ENCODE measurements around the gene SERPINB5. TPM values are rescaled to one million over a fixed set of nuclear protein-coding genes. Genes with fewer than 3 reads are reported as not detected.
A peak's percentile ranks its signal among the peaks of the same experiment; 100 is the strongest.

The SERPINB5 gene
- total RNA-seq, 1 experiment from 2014 or later, result not detected

DNA sequence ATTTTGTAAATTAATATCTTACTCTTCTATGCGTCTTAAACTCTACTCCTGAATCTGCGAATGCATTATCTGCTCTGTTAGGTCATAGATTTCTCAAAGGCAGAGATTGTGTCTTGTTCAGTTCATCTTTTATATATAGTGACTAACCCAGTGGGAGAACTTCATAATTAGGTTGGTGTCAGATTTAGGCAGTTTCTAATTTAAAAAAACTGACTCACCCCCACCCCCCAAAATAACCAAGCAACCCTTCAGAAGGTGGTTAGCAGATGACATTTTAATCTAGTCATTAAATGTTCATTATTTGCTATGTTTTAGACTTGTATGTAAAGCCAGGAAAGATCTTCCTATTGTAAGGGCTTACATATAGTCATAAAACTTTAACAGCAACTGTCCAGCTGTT lies 75.8 kb downstream of the SERPINB5 start:
- Histone ChIP-seq H3K9me3 (replicated peaks) (no peaks in the 10 kb centered on the region), H3K4me1 (replicated peaks) (no peaks in the 10 kb centered on the region), H3K4me3 (no peak overlapping the region), H3K27ac (no peak overlapping the region), H3K27me3 (replicated peaks) (peaks cover 4% of the 10 kb centered on the region), H3K36me3 (no peaks in the 10 kb centered on the region)
- no peak for DNase-seq (ENCODE audit: low read depth in 1 of 2, low spot score in 2 of 2)

DNA sequence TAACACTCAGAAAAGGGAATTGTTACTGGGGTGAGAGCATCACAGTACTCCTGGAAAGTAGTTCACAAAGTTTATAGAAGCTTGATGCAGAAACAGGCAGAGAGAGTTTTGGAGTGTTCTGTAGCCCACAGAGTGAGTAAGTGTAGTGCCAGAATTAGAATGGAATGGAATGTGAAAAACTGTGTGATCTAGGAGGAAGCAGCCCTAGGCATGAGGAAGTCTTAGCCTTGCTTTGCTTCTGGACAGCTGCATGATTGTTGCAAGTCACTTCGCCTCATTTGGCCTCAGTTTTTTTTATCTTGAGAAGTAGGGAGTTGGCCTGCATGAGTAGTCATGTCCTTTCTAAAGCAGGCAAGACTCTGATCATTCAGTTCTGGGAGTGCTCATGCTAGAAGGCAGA lies 76.3 kb downstream of the SERPINB5 start:
- Histone ChIP-seq H3K27me3 (replicated peaks) (peaks cover 4% of the 10 kb centered on the region), H3K27ac (no peak overlapping the region), H3K4me1 (replicated peaks) (no peaks in the 10 kb centered on the region), H3K4me3 (no peak overlapping the region), H3K9me3 (replicated peaks) (no peaks in the 10 kb centered on the region), H3K36me3 (no peaks in the 10 kb centered on the region)
- peak in 1 of 2 experiments; percentile 3 for DNase-seq (ENCODE audit: low read depth in 1 of 2, low spot score in 2 of 2)

Other genes starting within 250 kb of the SERPINB5 start
- 4.2 and 7.8 TPM in 2 replicates for gene BCL2, start 157.2 kb upstream of the SERPINB5 start, total RNA-seq (2014; rRNA removed; shearing (Covaris generic))
- gene KDSR, start 109.8 kb upstream of the SERPINB5 start, total RNA-seq (2014; rRNA removed; shearing (Covaris generic)), result 14.2 and 25.7 TPM in 2 replicates
- 40.6 and 47.8 TPM in 2 replicates for gene VPS4B, start 54.5 kb upstream of the SERPINB5 start, total RNA-seq (2014; rRNA removed; shearing (Covaris generic))
- not detected in 2 replicates for gene SERPINB12, start 65.4 kb downstream of the SERPINB5 start, total RNA-seq (2014; rRNA removed; shearing (Covaris generic))
- not detected in 2 replicates for gene SERPINB13, start 110.4 kb downstream of the SERPINB5 start, total RNA-seq (2014; rRNA removed; shearing (Covaris generic))
- 0.26 TPM in 1 of 2 replicates, not detected in the other for gene SERPINB4, start 167.3 kb downstream of the SERPINB5 start, total RNA-seq (2014; rRNA removed; shearing (Covaris generic))
- gene SERPINB3, start 184.9 kb downstream of the SERPINB5 start, total RNA-seq (2014; rRNA removed; shearing (Covaris generic)), result not detected in 2 replicates
- gene SERPINB11, start 226.0 kb downstream of the SERPINB5 start, total RNA-seq (2014; rRNA removed; shearing (Covaris generic)), result not detected in 2 replicates

All from SJSA1 (cell line).